H1 (cell line): ENCODE measurements around the gene SIPA1L3. TPM values are rescaled to one million over a fixed set of nuclear protein-coding genes. Genes with fewer than 3 reads are reported as not detected.
A peak's percentile ranks its signal among the peaks of the same experiment; 100 is the strongest.

Source experiments
- CTCF ChIA-PET: fragments of 300-600 bp; sonication (Branson Sonifier 250); formaldehyde crosslinking; loops from one replicate; lab custom pipeline; 2021; ENCODE audit not compliant: partially characterized antibody; lab: Charles Lee
- POLR2A ChIA-PET: fragments of 300-600 bp; sonication (Branson Sonifier 250); formaldehyde crosslinking; loops from one replicate; lab custom pipeline; 2021; ENCODE audit warnings: inconsistent platforms; ENCODE audit not compliant: partially characterized antibody; lab: Charles Lee
- DNase-seq, 2 experiments: peaks; one replicate each; pipeline versions ENCODE4 v3.0.0 to v3.0.0-alpha.2; 2010 to 2022; ENCODE audit warnings: low spot score in 2 of 2, low read depth in 1 of 2, mixed read lengths in 1 of 2
- FAIRE-seq: peaks from 2 replicates; lab custom pipeline; 2011; peaks lifted over from hg19 to GRCh38; lab: Jason Lieb, UNC
- H2AFZ ChIP-seq: 2 replicates; pipeline ENCODE4 v1.8.1; 2012; ENCODE audit warnings: low read length, inconsistent platforms
- H2AK5ac ChIP-seq: 2 replicates; pipeline ENCODE4 v1.6.1; 2013; ENCODE audit warnings: low read depth, low read length
- H2BK120ac ChIP-seq: replicated peaks from 2 replicates; pipeline ENCODE3; 2013; ENCODE audit warnings: low read depth, low read length, inconsistent platforms
- H2BK12ac ChIP-seq: 2 replicates; pipeline ENCODE4 v1.6.1; 2013; ENCODE audit warnings: low read depth, low read length
- H2BK15ac ChIP-seq: 2 replicates; pipeline ENCODE4 v1.6.1; 2013; ENCODE audit warnings: low read length
- H2BK20ac ChIP-seq: 2 replicates; pipeline ENCODE4 v1.6.1; 2013; ENCODE audit warnings: low read length
- H2BK5ac ChIP-seq: 2 replicates; pipeline ENCODE4 v1.6.1; 2013; ENCODE audit warnings: low read depth, low read length
- H3K14ac ChIP-seq: 2 replicates; pipeline ENCODE4 v1.6.1; 2013; ENCODE audit warnings: inconsistent platforms; ENCODE audit not compliant: insufficient read length
- H3K18ac ChIP-seq: 2 replicates; pipeline ENCODE4 v1.6.1; 2013; ENCODE audit warnings: low read length; ENCODE audit errors: extremely low read depth
- H3K23ac ChIP-seq: 2 replicates; pipeline ENCODE4 v1.6.1; 2013; ENCODE audit warnings: inconsistent platforms; ENCODE audit not compliant: insufficient read length
- H3K23me2 ChIP-seq: 2 replicates; pipeline ENCODE4 v1.6.1; 2013; ENCODE audit warnings: low read depth, low read length
- H3K27ac ChIP-seq: 2 replicates; pipeline ENCODE4 v1.6.1; 2011; ENCODE audit warnings: low read depth, low read length, inconsistent platforms
- H3K27me3 ChIP-seq, 4 experiments: replicated peaks in 1 of 4; 1 replicate in 1 of 4; 2 replicates in 3 of 4; pipeline versions ENCODE4 v1.6.1 to v1.8.1; 2011 to 2013; ENCODE audit warnings: low read length in 3 of 4, mild to moderate bottlenecking in 3 of 4, inconsistent platforms in 2 of 4, mixed read lengths in 2 of 4, moderate library complexity in 1 of 4; ENCODE audit not compliant: control insufficient read depth in 3 of 4, insufficient read depth in 3 of 4; ENCODE audit errors: extremely low read depth in 1 of 4
- H3K36me3 ChIP-seq, 4 experiments: 2 replicates each; pipeline versions ENCODE4 v1.6.1 to v1.8.1; 2011 to 2013; ENCODE audit warnings: mild to moderate bottlenecking in 4 of 4, low read length in 3 of 4, moderate library complexity in 2 of 4, control low read depth in 1 of 4, inconsistent platforms in 1 of 4; ENCODE audit not compliant: insufficient read depth in 4 of 4, control insufficient read depth in 2 of 4
- H3K4ac ChIP-seq: replicated peaks from 2 replicates; pipeline ENCODE3; 2013; ENCODE audit warnings: low read length, low read depth, mixed read lengths, inconsistent platforms; ENCODE audit not compliant: insufficient read length
- H3K4me1 ChIP-seq, 4 experiments: replicated peaks in 1 of 4; 1 replicate in 1 of 4; 2 replicates in 3 of 4; pipeline versions ENCODE4 v1.6.1 to v1.8.1; 2011 to 2013; ENCODE audit warnings: low read length in 3 of 4, inconsistent platforms in 2 of 4, mixed read lengths in 1 of 4; ENCODE audit not compliant: insufficient read depth in 4 of 4, control insufficient read depth in 3 of 4
- H3K4me2 ChIP-seq, 2 experiments: 2 replicates each; pipeline versions ENCODE4 v1.6.1 to v1.8.1; 2011 to 2013; ENCODE audit warnings: low read depth in 2 of 2, low read length in 2 of 2, control low read depth in 1 of 2, inconsistent platforms in 1 of 2, mild to moderate bottlenecking in 1 of 2; ENCODE audit not compliant: insufficient read depth in 1 of 2
- H3K4me3 ChIP-seq, 4 experiments: fragments of 200-600, 300-600 bp in 1 of 4; sonication (generic), shearing (Covaris generic), sonication (Bioruptor Twin) in 1 of 4; 2 replicates each; pipeline versions ENCODE4 v1.5.1 to v1.8.1; 2011 to 2016; ENCODE audit warnings: low read length in 4 of 4, low read depth in 3 of 4, control low read depth in 2 of 4, inconsistent platforms in 2 of 4, mild to moderate bottlenecking in 2 of 4, mixed read lengths in 1 of 4, moderate library complexity in 1 of 4; ENCODE audit not compliant: insufficient read depth in 2 of 4; ENCODE audit errors: extremely low read depth in 1 of 4
- H3K56ac ChIP-seq: replicated peaks from 2 replicates; pipeline ENCODE3; 2013; ENCODE audit warnings: low read depth, mild to moderate bottlenecking, mixed read lengths, low read length, inconsistent platforms; ENCODE audit not compliant: insufficient read length
- H3K79me1 ChIP-seq: 2 replicates; pipeline ENCODE4 v1.6.1; 2013; ENCODE audit warnings: low read depth, low read length, control low read depth
- H3K79me2 ChIP-seq, 2 experiments: 2 replicates each; pipeline versions ENCODE4 v1.6.1 to v1.8.1; 2012 to 2013; ENCODE audit warnings: low read length in 2 of 2, mild to moderate bottlenecking in 2 of 2, inconsistent platforms in 1 of 2; ENCODE audit not compliant: insufficient read depth in 2 of 2, control insufficient read depth in 1 of 2
- H3K9ac ChIP-seq, 4 experiments: replicated peaks in 1 of 4; 1 replicate in 1 of 4; 2 replicates in 3 of 4; pipeline versions ENCODE4 v1.6.1 to v1.8.1; 2011 to 2013; ENCODE audit warnings: low read depth in 3 of 4, low read length in 3 of 4, control low read depth in 2 of 4, mild to moderate bottlenecking in 2 of 4, moderate library complexity in 2 of 4, inconsistent platforms in 1 of 4; ENCODE audit errors: extremely low read depth in 1 of 4
- H3K9me3 ChIP-seq, 2 experiments: 2 replicates each; pipeline versions ENCODE4 v1.6.1 to v1.8.1; 2012 to 2013; ENCODE audit warnings: mild to moderate bottlenecking in 2 of 2, moderate library complexity in 2 of 2, control low read depth in 1 of 2, inconsistent platforms in 1 of 2, low read depth in 1 of 2, low read length in 1 of 2, mixed read lengths in 1 of 2; ENCODE audit not compliant: insufficient read depth in 2 of 2
- H4K20me1 ChIP-seq, 2 experiments: replicated peaks in 1 of 2; 2 replicates each; pipeline versions ENCODE3 to v1.8.1; 2011 to 2013; ENCODE audit warnings: inconsistent platforms in 2 of 2, low read length in 2 of 2, mild to moderate bottlenecking in 1 of 2; ENCODE audit not compliant: insufficient read depth in 2 of 2, control insufficient read depth in 1 of 2
- H4K5ac ChIP-seq: 2 replicates; pipeline ENCODE4 v1.6.1; 2013; ENCODE audit warnings: low read length, low read depth, mixed read lengths, inconsistent platforms; ENCODE audit not compliant: insufficient read length
- H4K8ac ChIP-seq: 2 replicates; pipeline ENCODE4 v1.8.0; 2013; ENCODE audit warnings: mild to moderate bottlenecking, moderate library complexity, low read length, inconsistent platforms; ENCODE audit not compliant: insufficient read depth; ENCODE audit errors: extremely low read depth
- H4K91ac ChIP-seq: replicated peaks from 2 replicates; pipeline ENCODE3; 2013; ENCODE audit warnings: low read length, mixed read lengths, inconsistent platforms; ENCODE audit not compliant: insufficient read length
- ATF3 ChIP-seq: IDR thresholded peaks from 2 replicates; pipeline ENCODE4 v1.6.1; 2011; ENCODE audit warnings: low read depth, mild to moderate bottlenecking, low read length; ENCODE audit not compliant: insufficient read depth
- BACH1 ChIP-seq: IDR thresholded peaks from 2 replicates; pipeline ENCODE4 v1.6.1; 2012; ENCODE audit warnings: low read length, improper control_type of control experiment
- CTCF ChIP-seq, 3 experiments: IDR thresholded peaks; 1 replicate in 2 of 3; 2 replicates in 1 of 3; pipeline versions ENCODE4 v1.5.1 to v1.6.1; 2011; ENCODE audit warnings: low read length in 3 of 3, mild to moderate bottlenecking in 3 of 3, inconsistent platforms in 2 of 3, low read depth in 1 of 3, moderate library complexity in 1 of 3; ENCODE audit not compliant: insufficient read depth in 1 of 3; ENCODE audit errors: control extremely low read depth in 1 of 3
- EP300 ChIP-seq, 2 experiments: IDR thresholded peaks; 1 replicate in 1 of 2; 2 replicates in 1 of 2; pipeline ENCODE4 v1.6.1; 2011 to 2012; ENCODE audit warnings: low read depth in 2 of 2, low read length in 2 of 2, mild to moderate bottlenecking in 2 of 2, borderline replicate concordance in 1 of 2, inconsistent platforms in 1 of 2, moderate library complexity in 1 of 2
- KDM4A ChIP-seq: IDR thresholded peaks from one replicate; pipeline ENCODE4 v1.7.1; 2012; ENCODE audit warnings: low read depth, mild to moderate bottlenecking, moderate library complexity, low read length, inconsistent platforms; ENCODE audit not compliant: severe bottlenecking
- RFX5 ChIP-seq: IDR thresholded peaks from 2 replicates; pipeline ENCODE4 v1.6.1; 2011; ENCODE audit warnings: low read depth, low read length, improper control_type of control experiment, borderline replicate concordance
- RXRA ChIP-seq: IDR thresholded peaks from 2 replicates; pipeline ENCODE4 v1.6.1; 2011; ENCODE audit warnings: low read depth, mild to moderate bottlenecking, low read length, moderate library complexity; ENCODE audit not compliant: insufficient read depth
- SRF ChIP-seq: IDR thresholded peaks from 2 replicates; pipeline ENCODE4 v1.6.1; 2011; ENCODE audit warnings: mild to moderate bottlenecking, low read depth, low read length, moderate library complexity
- TAF7 ChIP-seq: optimal IDR thresholded peaks from 2 replicates; pipeline ENCODE3; 2011; ENCODE audit warnings: low read depth, mild to moderate bottlenecking, inconsistent platforms, low read length, moderate library complexity, borderline replicate concordance
- YY1 ChIP-seq: IDR thresholded peaks from 2 replicates; pipeline ENCODE4 v1.6.1; 2011; ENCODE audit warnings: low read depth, mild to moderate bottlenecking, low read length
- WGBS, 2 experiments: shearing (Covaris generic) in 1 of 2; methylation state at CpG; one replicate each; pipeline versions ENCODE4 v1.1.6 to v1.1.7; 2013 to 2015; ENCODE audit warnings: low lambda C conversion rate in 2 of 2, mixed read lengths in 2 of 2, inconsistent platforms in 1 of 2, low coverage in 1 of 2, missing lambda C conversion rate in 1 of 2; ENCODE audit not compliant: insufficient replicate concordance in 2 of 2, insufficient coverage in 1 of 2, insufficient read length in 1 of 2; ENCODE audit errors: extremely low coverage in 1 of 2, missing lambda C conversion rate in 1 of 2; 5-methylcytosine and 5-hydroxymethylcytosine counted together
- polyA plus RNA-seq, 7 experiments: library from polyadenylated mRNA; depleted of rRNA in 3 of 7; stranded (reverse) in 5 of 7; unstranded in 2 of 7; fragments of >200 nt in 5 of 7; fragments of 200-250 nt in 2 of 7; gene quantifications; 1 replicate in 5 of 7; 2 replicates in 1 of 7; 4 replicates in 1 of 7; pipeline versions ENCODE4 v1.2.1 to v1.2.3, GENCODE V29; 2011 to 2013; ENCODE audit warnings: missing spikeins in 2 of 7, mixed read lengths in 2 of 7
- total RNA-seq: library from RNA; stranded (reverse); fragmentation: NEBNext Ultra II Directional; extraction: Animal tissue kit (Norgen Biotek cat#: 25700); gene quantifications from 2 replicates; pipeline ENCODE4 v1.2.1, GENCODE V29; 2021

The SIPA1L3 gene
- total and polyA plus RNA-seq, 2 of the 8 experiments (the other 6 are each of a cell fraction or from before 2014, with no cell fraction given): 15.0 to 54.9 TPM

DNA sequence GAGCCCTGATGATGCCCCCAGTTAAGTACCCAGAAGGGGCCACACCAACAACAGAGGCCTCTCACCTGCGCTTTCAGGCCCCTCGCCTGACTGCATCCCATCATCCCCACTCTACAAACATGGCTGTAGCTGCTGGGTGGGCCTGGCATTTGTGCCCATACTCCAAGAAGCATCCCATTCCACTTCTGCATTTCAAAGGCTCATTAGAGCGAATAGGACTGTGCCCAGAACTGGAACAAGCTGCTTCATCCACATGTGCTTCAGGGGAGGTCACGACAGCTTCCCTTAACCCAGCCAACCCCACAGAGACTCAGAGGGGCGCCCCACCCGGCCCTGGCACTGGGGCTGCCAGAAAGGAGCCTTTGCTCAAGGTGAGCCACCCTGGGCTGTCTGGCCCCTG lies 156.9 kb downstream of the SIPA1L3 start:
- no peak overlapping the region for H3K9ac ChIP-seq
- no peak for DNase-seq
- no peaks in the 10 kb centered on the region for H3K27me3 ChIP-seq
- H3K23ac ChIP-seq: no peak overlapping the region
- H3K4me2 ChIP-seq: no peak overlapping the region
- no peak overlapping the region for H3K18ac ChIP-seq
- H3K79me2 ChIP-seq: peaks cover 0 to 14% of the 10 kb centered on the region in 2 experiments; a peak in 2 of 4 replicates
- H3K56ac ChIP-seq: no peak overlapping the region
- H2BK120ac ChIP-seq: no peak overlapping the region
- no peak overlapping the region for H2BK15ac ChIP-seq
- no peaks in the 10 kb centered on the region; a peak in 1 of 4 replicates for H3K9me3 ChIP-seq
- no peak overlapping the region for H4K5ac ChIP-seq
- H3K23me2 ChIP-seq: no peaks in the 10 kb centered on the region
- no peak overlapping the region; the same call in 1 of the 2 replicates for H2BK5ac ChIP-seq
- H2BK12ac ChIP-seq: no peak overlapping the region
- no peak for FAIRE-seq
- peaks cover 7% of the 10 kb centered on the region; the same call in 1 of the 2 replicates for H3K79me1 ChIP-seq
- 95% methylated on average over 6 of the region's 6 CpGs; no CpG with 5 or more reads in 1 of the 2 experiments for WGBS, 2 experiments
- POLR2A ChIA-PET: interaction anchor here (1.8 kb wide), 1 partner anchor 11 kb away, joined by 6 read pairs; no protein-coding TSS in a partner anchor
- H3K4me3 ChIP-seq: no peak overlapping the region
- 0 out of 2 replicates have a peak overlapping the region, but pooled peaks have one; percentile 15 for H2AK5ac ChIP-seq
- H4K8ac ChIP-seq: no peak overlapping the region
- no peaks in the 10 kb centered on the region for H4K20me1 ChIP-seq
- CTCF ChIA-PET: interaction anchor here (0.8 to 2.0 kb wide), 5 partner anchors 16 to 161 kb away, joined by 3 to 6 read pairs (median 4); no protein-coding TSS in a partner anchor
- H3K4me1 ChIP-seq: peaks cover 0 to 8% (median 3%) of the 10 kb centered on the region in 4 experiments; a peak in 3 of 7 replicates
- no peak overlapping the region for H2BK20ac ChIP-seq
- no peak overlapping the region for H3K4ac ChIP-seq
- H3K14ac ChIP-seq: no peak overlapping the region
- H3K27ac ChIP-seq: no peak overlapping the region
- no peaks in the 10 kb centered on the region for H3K36me3 ChIP-seq
- H2AFZ ChIP-seq: no peak overlapping the region
- no peak overlapping the region for H4K91ac ChIP-seq
- no peak for TF ChIP-seq KDM4A
- no peak for TF ChIP-seq BACH1
- no peak for TF ChIP-seq YY1
- TF ChIP-seq RFX5: no peak
- TF ChIP-seq SRF: no peak
- TF ChIP-seq ATF3: no peak
- TF ChIP-seq RXRA: no peak
- no peak for TF ChIP-seq CTCF (IDR thresholded peaks at IDR 0.05; ENCODE audit: control extremely low read depth in 1 of 3, insufficient read depth in 1 of 3, low read depth in 1 of 3, low read length in 3 of 3)
- TF ChIP-seq EP300 (IDR thresholded peaks at IDR 0.05; ENCODE audit: borderline replicate concordance in 1 of 2, low read depth in 2 of 2, low read length in 2 of 2): no peak
- TF ChIP-seq TAF7: no peak
